Parathyroid adenoma (tissue), 2 donors: ENCODE results near the gene VGLL3.

Experiments
- H2AFZ ChIP-seq: fragments of 300-600 bp; sonication (generic); one replicate; pipeline ENCODE4 v1.7.0; 2017; ENCODE audit warnings: antibody characterized with exemption, mild to moderate bottlenecking
- H3K27ac ChIP-seq: fragments of 300-600 bp; sonication (generic); one replicate; pipeline ENCODE4 v1.7.0; 2017
- H3K27me3 ChIP-seq: fragments of 300-600 bp; sonication (generic); one replicate; pipeline ENCODE4 v1.7.0; 2017; ENCODE audit warnings: low read length; ENCODE audit not compliant: control insufficient read depth, insufficient read depth
- H3K36me3 ChIP-seq: fragments of 300-600 bp; sonication (generic); one replicate; pipeline ENCODE4 v1.7.0; 2017; ENCODE audit warnings: low read length; ENCODE audit not compliant: control insufficient read depth, insufficient read depth
- H3K4me1 ChIP-seq: fragments of 300-600 bp; sonication (generic); one replicate; pipeline ENCODE4 v1.7.0; 2017; ENCODE audit warnings: control low read depth
- H3K4me2 ChIP-seq: fragments of 300-600 bp; sonication (generic); one replicate; pipeline ENCODE4 v1.7.0; 2017; ENCODE audit warnings: low read length
- H3K4me3 ChIP-seq: fragments of 300-600 bp; sonication (generic); one replicate; pipeline ENCODE4 v1.7.0; 2017; ENCODE audit warnings: low read depth, low read length
- H3K79me2 ChIP-seq: fragments of 300-600 bp; sonication (generic); one replicate; pipeline ENCODE4 v1.7.0; 2017; ENCODE audit warnings: control low read depth
- H3K9ac ChIP-seq: fragments of 300-600 bp; sonication (generic); one replicate; pipeline ENCODE4 v1.7.0; 2017; ENCODE audit warnings: mild to moderate bottlenecking
- H3K9me3 ChIP-seq: fragments of 300-600 bp; sonication (generic); one replicate; pipeline ENCODE4 v1.7.0; 2017; ENCODE audit warnings: low read length; ENCODE audit not compliant: control insufficient read depth
- CTCF ChIP-seq: fragments of 300-600 bp; sonication (generic); IDR thresholded peaks from one replicate; pipeline ENCODE4 v1.7.0; 2017; ENCODE audit warnings: antibody characterized with exemption, mild to moderate bottlenecking
- donor health status: primary hyperparathyroidism.

The VGLL3 gene

GRCh38 chr3:86986671-86987420, 4.1 kb downstream of the VGLL3 start:
- H3K4me3 ChIP-seq = no peak overlapping the region
- no peaks in the 10 kb centered on the region for H3K36me3 ChIP-seq
- H3K9me3 ChIP-seq = no peaks in the 10 kb centered on the region
- H2AFZ ChIP-seq = no peak overlapping the region
- H3K9ac ChIP-seq = no peak overlapping the region
- H3K79me2 ChIP-seq = no peaks in the 10 kb centered on the region
- H3K27ac ChIP-seq = no peak overlapping the region
- H3K27me3 ChIP-seq = peaks cover 7% of the 10 kb centered on the region
- no peak overlapping the region for H3K4me2 ChIP-seq
- H3K4me1 ChIP-seq = no peaks in the 10 kb centered on the region
- no peak for TF ChIP-seq CTCF

GRCh38 chr3:86985181-86985826, 5.6 kb downstream of the VGLL3 start:
- H3K9ac ChIP-seq = no peak overlapping the region
- H3K27ac ChIP-seq = no peak overlapping the region
- H3K27me3 ChIP-seq = peaks cover 7% of the 10 kb centered on the region
- no peak overlapping the region for H3K4me3 ChIP-seq
- H2AFZ ChIP-seq = no peak overlapping the region
- H3K36me3 ChIP-seq = no peaks in the 10 kb centered on the region
- H3K9me3 ChIP-seq = no peaks in the 10 kb centered on the region
- no peak overlapping the region for H3K4me2 ChIP-seq
- no peaks in the 10 kb centered on the region for H3K4me1 ChIP-seq
- H3K79me2 ChIP-seq = no peaks in the 10 kb centered on the region
- no peak for TF ChIP-seq CTCF

GRCh38 chr3:86984271-86984670, 6.7 kb downstream of the VGLL3 start:
- Histone ChIP-seq H3K9me3 (no peaks in the 10 kb centered on the region), H3K27me3 (no peaks in the 10 kb centered on the region), H3K36me3 (no peaks in the 10 kb centered on the region), H3K9ac (no peak overlapping the region), H3K27ac (no peak overlapping the region), H3K79me2 (no peaks in the 10 kb centered on the region), H3K4me2 (no peak overlapping the region), H3K4me1 (no peaks in the 10 kb centered on the region), H2AFZ (no peak overlapping the region), H3K4me3 (no peak overlapping the region)
- no peak for TF ChIP-seq CTCF

GRCh38 chr3:86982883-86983282, 8.1 kb downstream of the VGLL3 start:
- Histone ChIP-seq H3K9ac (no peak overlapping the region), H3K9me3 (no peaks in the 10 kb centered on the region), H3K4me3 (no peak overlapping the region), H3K36me3 (no peaks in the 10 kb centered on the region), H3K4me2 (no peak overlapping the region), H2AFZ (no peak overlapping the region), H3K4me1 (no peaks in the 10 kb centered on the region), H3K79me2 (no peaks in the 10 kb centered on the region), H3K27ac (no peak overlapping the region), H3K27me3 (no peaks in the 10 kb centered on the region)
- TF ChIP-seq CTCF = no peak
